Spleen (tissue), 11 donors: ENCODE data around the gene XPNPEP1. TPM values are rescaled to one million over a fixed set of nuclear protein-coding genes. Genes with fewer than 3 reads are reported as not detected.

Source experiments
- DNase-seq: peaks from one replicate; pipeline ENCODE4 v3.0.0-alpha.2; 2020
- H3K27ac ChIP-seq, 8 donors: fragments of 200-600 bp; sonication (generic) in 7 of 8; 1 replicate in 4 of 8; 2 replicates in 4 of 8; pipeline versions ENCODE4 v1.5.0 to v1.8.0; 2016 to 2021; ENCODE audit warnings: inconsistent platforms in 4 of 8, mild to moderate bottlenecking in 4 of 8, moderate library complexity in 1 of 8
- H3K27me3 ChIP-seq, 7 donors: fragments of 200-600 bp; sonication (generic) in 6 of 7; replicated peaks in 1 of 7; 1 replicate in 4 of 7; 2 replicates in 3 of 7; pipeline versions ENCODE4 v1.5.0 to v1.8.0; 2016 to 2021; ENCODE audit warnings: inconsistent platforms in 3 of 7, mild to moderate bottlenecking in 1 of 7
- H3K36me3 ChIP-seq, 6 donors: fragments of 200-600 bp; sonication (generic) in 5 of 6; 1 replicate in 4 of 6; 2 replicates in 2 of 6; pipeline versions ENCODE4 v1.5.0 to v1.8.0; 2016 to 2021; ENCODE audit warnings: inconsistent platforms in 2 of 6
- H3K4me1 ChIP-seq, 6 donors: fragments of 200-600 bp; sonication (generic) in 5 of 6; 1 replicate in 3 of 6; 2 replicates in 3 of 6; pipeline versions ENCODE4 v1.5.0 to v1.8.0; 2016 to 2021; ENCODE audit warnings: inconsistent platforms in 3 of 6
- H3K4me3 ChIP-seq, 8 donors: fragments of 200-600 bp; sonication (generic) in 7 of 8; 1 replicate in 4 of 8; 2 replicates in 4 of 8; pipeline versions ENCODE4 v1.5.0 to v1.8.0; 2016 to 2021; ENCODE audit warnings: inconsistent platforms in 4 of 8, mild to moderate bottlenecking in 4 of 8, moderate library complexity in 2 of 8
- H3K9me3 ChIP-seq, 8 donors: fragments of 200-600 bp; sonication (generic) in 7 of 8; 1 replicate in 4 of 8; 2 replicates in 4 of 8; pipeline versions ENCODE4 v1.5.0 to v1.8.0; 2016 to 2021; ENCODE audit warnings: inconsistent platforms in 4 of 8
- POLR2A ChIP-seq, 3 donors: fragments of 450-650 bp; IDR thresholded peaks; one replicate each; pipeline ENCODE4 v1.5.1; 2017; ENCODE audit warnings: antibody characterized with exemption in 3 of 3, mild to moderate bottlenecking in 1 of 3
- POLR2AphosphoS5 ChIP-seq, 3 donors: sonication (generic); formaldehyde crosslinking; IDR thresholded peaks; one replicate each; pipeline ENCODE4 v1.5.1; 2017; ENCODE audit warnings: antibody characterized with exemption in 3 of 3
- WGBS, 5 donors: extraction: QIAGEN DNeasy Blood & Tissue Kit in 3 of 5; methylation state at CpG; one replicate each; pipeline versions ENCODE4 v1.1.5 to v1.1.7; 2013 to 2018; 5-methylcytosine and 5-hydroxymethylcytosine counted together
- intact Hi-C: fragments of 100-400 bp; cut with DNase I; formaldehyde crosslinking; loops from one replicate; pipeline ENCODE4 v1.15.0; 2023; ENCODE audit warnings: low total_unique reads
- polyA plus RNA-seq, 3 donors: library from polyadenylated mRNA; stranded (reverse); fragments of 200-250 nt; gene quantifications; one replicate each; pipeline ENCODE4 v1.2.1, GENCODE V29; 2013
- total RNA-seq, 7 donors: library from RNA; depleted of rRNA in 3 of 7; stranded (reverse); fragments of >200 nt in 3 of 7; fragmentation: NEBNext Ultra II Directional in 4 of 7; extraction: Animal tissue kit (Norgen Biotek cat#: 25700) in 4 of 7; gene quantifications; one replicate each; pipeline versions ENCODE4 v1.1.0 to v1.2.1, GENCODE V29; 2016 to 2021
- TF ChIP-seq, protein P1 (sequence below), 11 experiments: fragments of 200-600 bp in 7 of 11; fragments of 450-650 bp in 4 of 11; sonication (generic) in 4 of 11; IDR thresholded peaks in 8 of 11; conservative IDR thresholded peaks in 3 of 11; 1 replicate in 7 of 11; 2 replicates in 4 of 11; pipeline versions ENCODE4 v1.4.0 to v1.8.0; 2016 to 2021; ENCODE audit warnings: antibody characterized with exemption in 11 of 11, inconsistent platforms in 4 of 11, mild to moderate bottlenecking in 1 of 11
- donor health status: healthy with polysubstance abuse.
- donor health status: DM: no; HTN: no; CAD: no; lungs with moderate emphysema.
- donor health status: DM: no; HTN: no; CAD: no.
- donor health status: Bipolar disorder and iron deficiency.
- donor health status: healthy.
- donor health status: DM: no; HTN: no; CAD: no.
- donor health status: DM: yes; HTN: yes; CAD: no.

XPNPEP1 gene
- total and polyA plus RNA-seq, 10 donors: 23.1 to 97.1 (median 63.7) TPM

DNA sequence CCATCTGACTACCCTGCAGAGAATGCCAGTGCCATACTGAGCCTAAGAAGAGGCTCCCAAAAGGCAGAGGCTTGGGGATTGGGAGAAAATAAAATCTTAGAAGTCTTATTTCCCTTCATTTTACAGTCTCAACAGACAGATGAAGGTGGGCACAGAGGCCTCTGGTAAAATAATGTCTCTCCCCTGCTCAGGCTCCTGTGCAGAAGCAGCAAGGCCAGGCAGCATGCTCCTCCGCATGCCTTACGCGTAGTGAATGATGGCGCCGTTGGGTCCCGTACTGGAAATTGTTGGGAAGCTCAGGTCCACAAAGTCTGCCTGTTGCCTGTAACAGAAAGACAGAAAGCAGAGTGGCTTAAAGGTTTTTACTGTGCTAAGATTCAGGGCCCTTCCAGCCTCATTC, 45.8 kb downstream of the XPNPEP1 start:
- Histone ChIP-seq H3K27me3 (no peaks in the 10 kb centered on the region), H3K9me3 (no peaks in the 10 kb centered on the region), H3K4me3 (no peak overlapping the region), H3K4me1 (no peaks in the 10 kb centered on the region), H3K27ac (no peak overlapping the region), H3K36me3 (peaks cover 0 to 100% (median 82%) of the 10 kb centered on the region in 6 donors)
- WGBS, 5 donors: 97 to 99% (median 98%) methylated on average over 6 of the region's 6 CpGs
- no peak for DNase-seq
- TF ChIP-seq POLR2A (IDR thresholded peaks at IDR 0.05) (no peak), POLR2AphosphoS5 (IDR thresholded peaks at IDR 0.05) (no peak)
- TF ChIP-seq, protein P1, sequence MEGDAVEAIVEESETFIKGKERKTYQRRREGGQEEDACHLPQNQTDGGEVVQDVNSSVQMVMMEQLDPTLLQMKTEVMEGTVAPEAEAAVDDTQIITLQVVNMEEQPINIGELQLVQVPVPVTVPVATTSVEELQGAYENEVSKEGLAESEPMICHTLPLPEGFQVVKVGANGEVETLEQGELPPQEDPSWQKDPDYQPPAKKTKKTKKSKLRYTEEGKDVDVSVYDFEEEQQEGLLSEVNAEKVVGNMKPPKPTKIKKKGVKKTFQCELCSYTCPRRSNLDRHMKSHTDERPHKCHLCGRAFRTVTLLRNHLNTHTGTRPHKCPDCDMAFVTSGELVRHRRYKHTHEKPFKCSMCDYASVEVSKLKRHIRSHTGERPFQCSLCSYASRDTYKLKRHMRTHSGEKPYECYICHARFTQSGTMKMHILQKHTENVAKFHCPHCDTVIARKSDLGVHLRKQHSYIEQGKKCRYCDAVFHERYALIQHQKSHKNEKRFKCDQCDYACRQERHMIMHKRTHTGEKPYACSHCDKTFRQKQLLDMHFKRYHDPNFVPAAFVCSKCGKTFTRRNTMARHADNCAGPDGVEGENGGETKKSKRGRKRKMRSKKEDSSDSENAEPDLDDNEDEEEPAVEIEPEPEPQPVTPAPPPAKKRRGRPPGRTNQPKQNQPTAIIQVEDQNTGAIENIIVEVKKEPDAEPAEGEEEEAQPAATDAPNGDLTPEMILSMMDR (IDR thresholded peaks at IDR 0.05 in 8 of 11, conservative IDR thresholded peaks at IDR 0.05 in 3 of 11): no peak
- intact Hi-C loops: no loop called here

DNA sequence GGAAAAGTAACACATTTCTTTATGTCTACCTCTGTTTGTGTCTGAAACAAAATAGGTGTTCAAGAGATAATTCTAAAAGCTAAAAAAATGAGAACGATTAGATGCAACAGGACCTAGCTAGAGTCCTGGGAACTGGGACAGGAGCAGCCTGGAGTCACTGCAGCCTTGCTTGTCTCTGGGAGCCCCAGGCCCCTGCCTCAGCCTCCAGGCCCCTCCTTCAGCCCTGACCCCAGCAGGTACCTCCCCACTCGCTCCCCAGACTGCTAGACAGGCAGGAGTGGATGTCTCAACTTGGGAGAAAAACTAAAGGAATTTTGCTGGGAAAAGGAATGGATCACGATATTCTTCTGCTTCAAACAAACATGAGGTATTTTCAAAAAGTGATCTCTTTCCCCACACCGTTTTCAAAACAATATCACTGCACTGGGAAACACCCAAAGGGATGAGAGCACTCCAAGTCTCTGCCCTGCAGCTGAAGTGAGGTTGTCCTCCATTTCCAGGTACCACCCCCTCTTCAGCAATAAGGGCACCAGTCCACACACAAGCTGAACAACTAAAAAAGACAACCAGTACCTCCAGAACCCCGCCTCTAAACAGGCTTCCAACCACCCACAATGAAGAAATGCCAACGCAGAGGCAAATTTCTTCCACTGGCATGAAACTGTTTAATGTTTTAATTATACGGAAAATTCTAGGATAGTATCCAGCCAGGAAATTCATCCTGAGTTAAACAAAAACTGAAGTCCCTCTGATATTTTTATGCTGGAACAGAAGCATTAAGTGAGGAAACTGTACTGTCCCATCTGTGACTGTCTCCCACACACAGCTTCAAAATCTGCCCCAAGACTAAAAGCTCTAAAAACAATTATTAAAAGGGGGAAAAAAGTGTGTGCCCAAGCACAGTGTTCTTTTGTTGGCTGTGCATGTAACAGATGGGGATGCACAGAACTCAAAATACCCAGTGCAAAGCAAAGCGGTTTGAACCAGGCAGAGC, 47.2 kb downstream of the XPNPEP1 start:
- intact Hi-C loops: no loop called here
- H3K4me3 ChIP-seq: no peak overlapping the region
- no peak for TF ChIP-seq POLR2AphosphoS5 (IDR thresholded peaks at IDR 0.05)
- TF ChIP-seq, protein P1 (IDR thresholded peaks at IDR 0.05 in 8 of 11, conservative IDR thresholded peaks at IDR 0.05 in 3 of 11): no peak
- no peak for TF ChIP-seq POLR2A (IDR thresholded peaks at IDR 0.05)
- H3K27ac ChIP-seq: no peak overlapping the region
- no peaks in the 10 kb centered on the region for H3K9me3 ChIP-seq
- 90 to 98% (median 96%) methylated on average over 8 of the region's 8 CpGs for WGBS, 5 donors
- DNase-seq: no peak
- H3K36me3 ChIP-seq: peaks cover 4 to 100% (median 81%) of the 10 kb centered on the region in 6 donors
- H3K4me1 ChIP-seq: no peaks in the 10 kb centered on the region
- no peaks in the 10 kb centered on the region for H3K27me3 ChIP-seq

DNA sequence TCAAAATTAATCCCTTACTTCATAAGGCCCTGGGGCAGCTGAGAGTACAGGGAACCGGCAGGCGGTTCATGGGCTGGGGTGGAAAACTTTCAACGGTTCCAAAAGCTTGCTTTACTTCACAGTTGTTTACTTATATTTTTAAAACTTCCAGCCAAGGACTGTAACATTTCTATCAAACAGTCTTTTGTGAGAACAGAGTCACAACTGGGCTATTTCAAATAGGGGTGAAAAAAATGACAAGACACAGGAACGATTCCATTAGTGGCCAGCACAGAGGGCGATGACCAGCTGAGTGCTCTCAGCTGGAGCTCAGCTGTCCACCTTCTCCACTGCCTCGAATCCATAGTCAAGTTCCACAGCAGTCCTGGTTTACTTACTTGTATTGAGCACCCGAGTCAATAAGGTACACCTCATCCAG, 48.2 kb downstream of the XPNPEP1 start:
- intact Hi-C loops: no loop called here
- WGBS, 5 donors: 87 to 97% (median 94%) methylated on average over 7 of the region's 7 CpGs
- TF ChIP-seq POLR2A (IDR thresholded peaks at IDR 0.05) (no peak), POLR2AphosphoS5 (IDR thresholded peaks at IDR 0.05) (no peak)
- TF ChIP-seq, protein P1 (IDR thresholded peaks at IDR 0.05 in 8 of 11, conservative IDR thresholded peaks at IDR 0.05 in 3 of 11): no peak
- Histone ChIP-seq H3K36me3 (peaks cover 4 to 100% (median 78%) of the 10 kb centered on the region in 6 donors), H3K4me3 (no peak overlapping the region), H3K9me3 (no peaks in the 10 kb centered on the region), H3K4me1 (no peaks in the 10 kb centered on the region), H3K27me3 (no peaks in the 10 kb centered on the region), H3K27ac (no peak overlapping the region)
- no peak for DNase-seq

DNA sequence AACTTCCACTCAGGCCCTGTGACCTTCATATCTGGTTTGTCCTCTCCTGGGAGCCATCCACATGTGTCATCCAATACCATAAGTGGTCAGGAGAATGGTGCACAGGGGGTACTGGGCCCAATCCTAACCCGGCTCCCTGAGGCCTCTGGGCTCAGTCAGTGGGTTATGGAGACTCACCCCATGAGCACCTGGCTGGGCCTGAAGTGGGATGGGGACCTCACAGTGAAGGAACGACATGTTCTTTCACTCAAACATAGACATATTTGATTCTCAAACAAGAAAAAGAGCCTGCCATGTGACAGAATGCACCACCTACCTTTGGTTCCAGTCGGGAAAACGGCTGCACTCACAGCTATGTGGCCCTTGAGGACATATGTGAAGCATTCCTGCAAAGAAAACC, 51.8 kb downstream of the XPNPEP1 start:
- Histone ChIP-seq H3K27me3 (no peaks in the 10 kb centered on the region), H3K36me3 (peaks cover 4 to 100% (median 90%) of the 10 kb centered on the region in 6 donors), H3K9me3 (no peaks in the 10 kb centered on the region), H3K4me1 (peaks cover 0 to 15% (median 5%) of the 10 kb centered on the region in 6 donors), H3K27ac (no peak overlapping the region), H3K4me3 (no peak overlapping the region)
- WGBS, 5 donors: 92 to 99% (median 95%) methylated on average over 4 of the region's 4 CpGs
- TF ChIP-seq POLR2AphosphoS5 (IDR thresholded peaks at IDR 0.05): no peak
- TF ChIP-seq POLR2A (IDR thresholded peaks at IDR 0.05): no peak
- TF ChIP-seq, protein P1 (IDR thresholded peaks at IDR 0.05 in 8 of 11, conservative IDR thresholded peaks at IDR 0.05 in 3 of 11): no peak
- DNase-seq: no peak
- intact Hi-C loops: no loop called here
